ENCODE results near the gene PITRM1.

Gene PITRM1

GRCh38 chr10:3103646-3104045 lies 68.9 kb downstream of the PITRM1 start:
- no peak for DNase-seq (ENCODE audit: low read depth in 2 of 3, low spot score in 1 of 3)

DNA sequence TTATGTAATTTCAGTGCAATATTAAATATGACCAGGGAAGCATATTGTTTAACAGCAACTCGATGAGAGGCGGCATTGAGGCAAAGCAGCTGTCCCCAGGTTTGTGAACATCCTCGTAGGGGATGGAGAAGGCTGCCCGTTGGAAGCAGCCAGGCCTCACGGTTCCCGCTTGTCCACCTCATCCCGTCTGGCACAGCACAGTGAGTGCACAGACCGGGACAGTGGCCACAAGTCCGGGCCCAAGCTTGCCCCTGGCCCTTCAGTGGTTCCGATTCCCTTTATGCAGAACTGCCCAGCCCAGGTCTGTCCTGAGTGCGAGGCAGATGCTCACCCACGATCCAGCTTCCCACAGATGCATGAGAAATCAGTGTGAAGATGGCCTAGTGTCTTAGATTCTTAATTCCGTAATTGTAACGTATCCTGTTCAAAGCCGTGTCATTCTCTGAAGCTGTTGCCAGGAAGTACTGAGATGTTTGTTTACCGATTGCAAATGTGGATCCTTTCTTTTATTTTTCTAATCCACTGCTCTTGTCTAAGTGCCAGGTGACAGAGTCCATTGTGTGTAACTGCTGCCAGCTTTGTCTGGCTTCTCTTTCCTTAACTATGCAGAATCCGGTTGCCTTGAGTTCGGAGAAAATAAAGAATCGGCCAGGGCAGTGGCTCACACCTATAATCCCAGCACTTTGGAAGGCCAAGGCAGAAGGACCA lies 69.7 kb downstream of the PITRM1 start:
- DNase-seq (ENCODE audit: low read depth in 2 of 3, low spot score in 1 of 3) = no peak

GRCh38 chr10:3100856-3101640 lies 71.5 kb downstream of the PITRM1 start:
- no peak for DNase-seq (ENCODE audit: low read depth in 2 of 3, low spot score in 1 of 3)

GRCh38 chr10:3100093-3100792 lies 72.3 kb downstream of the PITRM1 start:
- DNase-seq (ENCODE audit: low read depth in 2 of 3, low spot score in 1 of 3) = no peak

- no peak for DNase-seq (ENCODE audit: low read depth in 2 of 3, low spot score in 1 of 3)
Observed at GRCh38 chr10:3099291-3100092, 73.1 kb downstream of the PITRM1 start.

- DNase-seq (ENCODE audit: low read depth in 2 of 3, low spot score in 1 of 3) = no peak
Observed at GRCh38 chr10:3098689-3099088, 73.9 kb downstream of the PITRM1 start.

DNA sequence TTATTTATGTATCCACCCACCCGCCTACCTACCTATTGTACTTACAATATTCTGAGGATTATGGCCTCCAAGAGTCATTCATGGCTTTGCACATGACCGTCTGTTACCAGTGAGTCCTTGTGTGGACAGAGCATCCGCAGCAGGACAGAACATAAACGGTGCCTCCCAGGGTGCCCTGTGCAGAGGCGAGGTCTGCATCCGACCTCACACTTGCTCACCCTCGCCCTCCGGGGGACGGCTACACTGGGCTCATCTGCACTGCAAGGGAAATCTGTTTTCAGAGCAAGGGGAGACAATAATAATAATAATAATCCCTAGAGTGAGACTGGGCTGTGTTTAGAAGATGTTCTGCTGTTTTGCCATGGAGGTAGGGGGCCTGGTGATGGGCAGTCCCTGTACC lies 75.4 kb downstream of the PITRM1 start:
- DNase-seq (ENCODE audit: low read depth in 2 of 3, low spot score in 1 of 3) = no peak

DNA sequence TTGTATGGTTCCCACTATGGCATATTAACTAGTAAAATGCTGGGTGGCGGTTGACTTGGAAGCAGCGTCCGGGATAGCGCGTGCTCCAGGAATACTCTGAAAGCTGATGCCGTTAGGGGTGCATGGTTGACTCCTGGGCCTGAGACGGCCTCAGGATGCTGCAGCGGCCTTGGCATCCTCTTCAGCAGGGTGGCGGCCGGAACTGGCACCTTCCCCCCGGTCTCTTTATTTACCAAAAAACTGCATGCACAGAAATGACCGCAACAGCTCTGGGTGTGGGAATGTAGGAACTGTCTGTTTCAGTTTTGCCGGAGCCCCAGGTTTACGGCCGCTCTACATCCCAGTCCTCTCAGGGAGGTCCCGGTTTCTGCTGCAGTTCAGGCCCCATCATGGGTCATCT lies 76.4 kb downstream of the PITRM1 start:
- DNase-seq (ENCODE audit: low read depth in 2 of 3, low spot score in 1 of 3) = no peak

DNA sequence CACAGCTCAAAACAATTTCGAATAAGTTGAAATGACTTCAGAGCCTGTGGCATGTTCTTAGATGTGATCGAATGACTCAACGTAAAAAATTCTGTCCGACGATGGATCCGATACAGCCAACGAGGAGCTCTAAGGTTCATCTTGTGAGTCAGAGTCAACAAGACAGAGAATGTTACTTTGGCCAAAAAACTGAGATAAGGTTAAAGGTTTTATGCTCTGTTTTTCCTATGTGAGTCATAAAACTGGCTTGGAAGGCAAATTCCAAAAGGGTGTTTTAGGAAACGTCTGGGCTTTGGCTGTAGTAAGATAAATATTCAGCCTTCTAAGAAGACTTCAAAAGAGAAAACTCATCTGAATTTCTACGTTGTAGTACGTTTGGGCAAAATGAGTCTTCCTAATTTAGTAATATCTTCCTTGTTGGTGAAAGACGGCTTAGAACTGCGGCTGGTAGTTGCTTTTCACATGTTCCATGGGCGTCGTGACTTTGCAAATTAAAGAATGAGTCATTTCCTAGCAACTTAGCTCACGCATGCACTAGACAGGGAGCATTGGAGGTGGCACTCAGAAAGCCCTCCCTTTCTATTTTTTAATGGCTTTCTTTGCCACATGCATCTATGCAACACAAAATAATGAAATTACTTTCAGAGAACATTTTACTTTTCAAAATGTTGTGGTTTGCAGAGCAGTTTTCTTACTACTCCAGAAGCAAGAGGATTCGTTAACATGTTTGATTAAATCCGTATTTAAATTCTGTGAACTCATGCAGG lies 77.0 kb downstream of the PITRM1 start:
- peak; percentile 39 to 58 (median 42) for DNase-seq (ENCODE audit: low read depth in 2 of 3, low spot score in 1 of 3)

GRCh38 chr10:3094609-3095036 lies 78.0 kb downstream of the PITRM1 start:
- no peak for DNase-seq (ENCODE audit: low read depth in 2 of 3, low spot score in 1 of 3)

DNA sequence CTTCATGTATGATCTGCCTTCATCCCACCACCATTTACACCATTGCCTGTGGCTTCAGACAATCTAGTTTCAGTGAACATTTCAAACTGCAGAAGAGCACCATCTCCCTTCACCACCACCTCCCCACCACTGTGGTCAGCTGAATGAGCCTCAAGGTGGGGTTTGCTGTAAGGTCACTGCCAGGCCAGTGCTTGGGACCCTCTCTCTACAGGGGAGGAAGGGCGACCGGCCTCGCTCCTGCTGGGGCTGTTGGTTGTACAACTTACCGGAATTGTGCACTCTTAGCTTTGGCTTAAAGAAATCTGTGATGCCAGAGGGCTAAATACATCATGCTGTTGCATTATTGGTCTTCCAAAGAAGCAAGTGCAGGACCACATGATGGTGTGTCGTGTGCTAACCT lies 78.6 kb downstream of the PITRM1 start:
- DNase-seq (ENCODE audit: low read depth in 2 of 3, low spot score in 1 of 3) = no peak

DNA sequence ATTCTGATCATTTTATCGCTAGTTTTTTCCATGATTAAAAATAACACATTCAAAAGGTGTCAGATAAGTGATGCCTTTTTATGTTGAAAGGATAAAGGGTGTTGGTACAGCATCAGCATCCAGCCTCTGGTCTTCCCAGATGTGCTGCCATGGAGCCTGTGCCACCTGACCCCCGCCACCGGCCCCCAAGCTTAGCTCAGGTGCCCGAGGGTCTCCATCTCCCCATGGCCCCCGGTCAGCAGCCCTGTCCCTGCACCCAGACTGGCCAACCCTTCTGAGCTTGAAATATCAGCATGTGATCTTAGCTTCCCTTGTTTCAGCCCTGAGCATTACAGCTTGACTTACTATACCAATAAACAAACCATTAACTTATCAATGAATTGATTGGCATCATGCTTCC lies 80.7 kb downstream of the PITRM1 start:
- DNase-seq (ENCODE audit: low read depth in 2 of 3, low spot score in 1 of 3) = no peak

DNA sequence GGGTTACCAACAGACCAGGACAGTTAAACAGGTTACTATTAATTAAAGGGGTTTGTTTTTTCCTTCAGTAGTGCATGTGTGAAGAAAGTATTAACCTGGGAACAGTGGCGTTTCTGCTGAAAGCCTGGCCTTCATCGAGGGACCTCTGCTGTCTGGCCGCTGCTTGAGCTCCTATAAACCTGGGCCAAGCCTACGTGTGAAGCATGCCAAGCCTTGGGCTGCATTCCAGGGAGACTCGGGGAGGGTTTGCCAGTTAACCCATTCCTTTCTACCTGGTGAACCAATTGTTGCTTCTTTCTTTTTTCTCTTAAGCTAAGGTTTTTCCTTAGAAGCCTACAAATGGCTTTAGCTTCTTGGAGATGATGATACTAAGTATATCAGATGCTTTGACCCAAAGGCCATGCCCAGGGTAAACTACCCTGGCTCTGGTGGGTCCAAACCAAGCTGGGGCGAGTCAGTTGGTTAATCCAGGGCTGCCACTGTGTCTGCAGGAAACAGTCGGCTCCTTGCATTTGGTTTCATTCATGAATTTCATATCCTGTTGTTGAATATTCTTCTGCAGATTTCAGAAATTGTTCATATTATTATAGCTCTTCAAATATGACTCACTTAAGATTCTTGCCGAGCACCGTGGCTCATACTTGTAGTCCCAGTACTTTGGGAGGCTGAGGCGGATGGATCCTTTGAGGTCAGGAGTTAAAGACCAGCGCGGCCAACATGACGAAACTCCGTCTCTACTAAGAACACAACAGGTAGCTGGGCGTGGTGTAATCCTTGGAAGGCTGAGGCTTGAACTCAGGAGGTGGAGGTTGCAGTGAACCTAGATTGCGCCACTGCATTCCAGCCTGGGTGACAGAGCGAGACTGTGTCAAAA lies 81.4 kb downstream of the PITRM1 start:
- DNase-seq (ENCODE audit: low read depth in 2 of 3, low spot score in 1 of 3) = peak in 1 of 3 donors; percentile 57

GRCh38 chr10:3090388-3090787 lies 82.2 kb downstream of the PITRM1 start:
- no peak for DNase-seq (ENCODE audit: low read depth in 2 of 3, low spot score in 1 of 3)
